ENCODE data around the gene SCAPER. TPM values are rescaled to one million over a fixed set of nuclear protein-coding genes. Genes with fewer than 3 reads are reported as not detected.
"Not testable (repeated sequence)": the region's sequence is repeated elsewhere in the genome, so short reads cannot be mapped to it uniquely, and the experiment has no call there.

The SCAPER gene
- total RNA-seq, 3 donors from 2014 or later = 19.5 to 49.8 (median 28.5) TPM

- Histone ChIP-seq H3K36me3 (no peaks in the 10 kb centered on the region), H3K27me3 (no peaks in the 10 kb centered on the region), H3K9me3 (no peaks in the 10 kb centered on the region), H3K27ac (no peak overlapping the region), H3K4me3 (no peak overlapping the region), H3K4me1 (no peaks in the 10 kb centered on the region)
- TF ChIP-seq POLR2A (IDR thresholded peaks at IDR 0.05) (no peak), CTCF (IDR thresholded peaks at IDR 0.05) (no peak), POLR2AphosphoS5 (IDR thresholded peaks at IDR 0.05) (no peak)
- intact Hi-C loops (cut with DNase I; ENCODE audit: low total_unique reads) = no loop called here
- DNase-seq (ENCODE audit: low spot score in 2 of 2) = no peak
Measured at GRCh38 chr15:76912430-76912829, 7.3 kb upstream of the SCAPER start.

- peak overlapping the region; percentile 60 to 99 (median 88) for H3K4me3 ChIP-seq
- no peaks in the 10 kb centered on the region for H3K9me3 ChIP-seq
- no peak for DNase-seq (ENCODE audit: low spot score in 2 of 2)
- H3K4me1 ChIP-seq = no peaks in the 10 kb centered on the region
- H3K36me3 ChIP-seq = no peaks in the 10 kb centered on the region
- peak overlapping the region; percentile 96 to 98 for H3K27ac ChIP-seq
- intact Hi-C loops (cut with DNase I; ENCODE audit: low total_unique reads) = no loop called here
- no peaks in the 10 kb centered on the region for H3K27me3 ChIP-seq
- no peak for TF ChIP-seq POLR2AphosphoS5 (IDR thresholded peaks at IDR 0.05)
Measured at GRCh38 chr15:76905855-76906254, 715 bp upstream of the SCAPER start.

- intact Hi-C loops (cut with DNase I; ENCODE audit: low total_unique reads) = no loop called here
- Histone ChIP-seq H3K27ac (peak overlapping the region; percentile 96 to 98), H3K4me1 (no peaks in the 10 kb centered on the region), H3K36me3 (no peaks in the 10 kb centered on the region), H3K27me3 (no peaks in the 10 kb centered on the region), H3K4me3 (peak overlapping the region; percentile 60 to 99 (median 88)), H3K9me3 (no peaks in the 10 kb centered on the region)
- peak in 1 of 2 donors; percentile 19 for DNase-seq (ENCODE audit: low spot score in 2 of 2)
- TF ChIP-seq POLR2A (IDR thresholded peaks at IDR 0.05) (no peak), CTCF (IDR thresholded peaks at IDR 0.05) (no peak), POLR2AphosphoS5 (IDR thresholded peaks at IDR 0.05) (peak in 1 of 3 donors; percentile 42)
Measured at GRCh38 chr15:76904461-76905012, 603 bp downstream of the SCAPER start.

GRCh38 chr15:76903251-76903681, 1.9 kb downstream of the SCAPER start:
- no peak overlapping the region for H3K4me3 ChIP-seq
- no peaks in the 10 kb centered on the region for H3K27me3 ChIP-seq
- no peaks in the 10 kb centered on the region for H3K9me3 ChIP-seq
- no peaks in the 10 kb centered on the region for H3K4me1 ChIP-seq
- intact Hi-C loops (cut with DNase I; ENCODE audit: low total_unique reads) = no loop called here
- TF ChIP-seq POLR2AphosphoS5 (IDR thresholded peaks at IDR 0.05) (no peak), CTCF (IDR thresholded peaks at IDR 0.05) (no peak), POLR2A (IDR thresholded peaks at IDR 0.05) (no peak)
- no peak for DNase-seq (ENCODE audit: low spot score in 2 of 2)
- H3K27ac ChIP-seq = no peak overlapping the region
- no peaks in the 10 kb centered on the region for H3K36me3 ChIP-seq

- Histone ChIP-seq H3K27me3 (no peaks in the 10 kb centered on the region), H3K4me1 (no peaks in the 10 kb centered on the region), H3K9me3 (no peaks in the 10 kb centered on the region), H3K36me3 (no peaks in the 10 kb centered on the region), H3K27ac (no peak overlapping the region), H3K4me3 (no peak overlapping the region)
- no peak for TF ChIP-seq POLR2AphosphoS5 (IDR thresholded peaks at IDR 0.05)
- TF ChIP-seq POLR2A (IDR thresholded peaks at IDR 0.05) = no peak
- no peak for TF ChIP-seq CTCF (IDR thresholded peaks at IDR 0.05)
- intact Hi-C loops (cut with DNase I; ENCODE audit: low total_unique reads) = no loop called here
- no peak for DNase-seq (ENCODE audit: low spot score in 2 of 2)
Measured at GRCh38 chr15:76901965-76902364, 3.2 kb downstream of the SCAPER start.

GRCh38 chr15:76899931-76900310, 5.2 kb downstream of the SCAPER start:
- intact Hi-C loops (cut with DNase I; ENCODE audit: low total_unique reads); H3K27me3 ChIP-seq: not testable (repeated sequence)

GRCh38 chr15:76899176-76899930, 5.8 kb downstream of the SCAPER start:
- H3K4me3 ChIP-seq; H3K27ac ChIP-seq; H3K9me3 ChIP-seq; H3K27me3 ChIP-seq; H3K36me3 ChIP-seq; DNase-seq (ENCODE audit: low spot score in 2 of 2); intact Hi-C loops (cut with DNase I; ENCODE audit: low total_unique reads); H3K4me1 ChIP-seq: not testable (repeated sequence)

More at GRCh38 chr15:76899931-76900310, 5.2 kb downstream of the SCAPER start:
- H3K27ac ChIP-seq; H3K4me1 ChIP-seq; H3K36me3 ChIP-seq; H3K4me3 ChIP-seq; H3K9me3 ChIP-seq; DNase-seq (ENCODE audit: low spot score in 2 of 2): not testable (repeated sequence)

All from breast epithelium (tissue), 4 donors.